Measurements from ENCODE around the gene RRP1. TPM values are rescaled to one million over a fixed set of nuclear protein-coding genes. Genes with fewer than 3 reads are reported as not detected.

Gene RRP1
- total and polyA plus RNA-seq, 10 of the 15 experiments (the other 5 are each of a cell fraction or from before 2014, with no cell fraction given): 0.34 to 70.8 (median 35.1) TPM

DNA sequence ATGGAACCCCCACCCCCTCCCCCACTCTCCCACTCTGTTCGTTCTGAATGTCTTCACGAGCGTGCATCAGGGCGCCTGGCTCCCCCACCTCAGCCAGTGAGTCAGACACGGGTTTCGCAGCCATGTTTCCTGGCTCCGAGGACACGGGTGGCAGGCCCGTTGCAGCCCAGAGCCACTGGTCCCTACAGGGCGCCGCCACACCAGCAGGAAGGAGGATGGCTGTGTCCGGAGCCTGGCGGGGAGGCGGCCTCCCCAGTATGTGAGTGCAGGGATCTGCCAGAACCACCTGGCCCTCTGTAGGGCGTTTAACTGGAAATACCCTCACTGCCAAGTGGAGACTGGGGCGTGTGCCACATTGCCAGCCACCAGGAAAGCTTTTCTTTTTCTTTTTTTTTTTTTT lies 31.8 kb upstream of the RRP1 start:
- Histone ChIP-seq H3K4me2 (ENCODE audit: control insufficient read depth, insufficient read depth) (no peak overlapping the region), H3K36me3 (ENCODE audit: control insufficient read depth in 2 of 2, insufficient read depth in 2 of 2, low read length in 1 of 2) (peaks cover 11 to 36% of the 10 kb centered on the region in 2 experiments; a peak in 3 of 4 replicates), H3K79me2 (ENCODE audit: control insufficient read depth, insufficient read depth, low read length) (no peaks in the 10 kb centered on the region), H3K27ac (ENCODE audit: control insufficient read depth, insufficient read depth) (no peak overlapping the region), H3K9me3 (replicated peaks; ENCODE audit: control insufficient read depth, insufficient read depth, low read length) (no peaks in the 10 kb centered on the region), H4K20me1 (ENCODE audit: control insufficient read depth, insufficient read depth) (no peaks in the 10 kb centered on the region), H2AFZ (ENCODE audit: control insufficient read depth, low read depth, low read length) (no peak overlapping the region), H3K9ac (ENCODE audit: control insufficient read depth, insufficient read depth, low read length) (no peak overlapping the region), H3K27me3 (replicated peaks in 1 of 2; ENCODE audit: control insufficient read depth in 2 of 2, insufficient read depth in 2 of 2, low read length in 1 of 2) (no peaks in the 10 kb centered on the region), H3K4me1 (ENCODE audit: control insufficient read depth, insufficient read depth, low read length) (no peaks in the 10 kb centered on the region), H3K4me3 (no peak overlapping the region)
- ATAC-seq (no peak), FAIRE-seq (no peak), DNase-seq (ENCODE audit: low read depth, low spot score) (no peak)
- TF ChIP-seq IKZF2 (IDR thresholded peaks at IDR 0.05): no peak
- no peak for TF ChIP-seq ZNF622 (IDR thresholded peaks at IDR 0.05)
- no peak for TF ChIP-seq CHD2 (IDR thresholded peaks at IDR 0.05; ENCODE audit: borderline replicate concordance, low read depth, low read length)
- no peak for TF ChIP-seq NRF1 (conservative IDR thresholded peaks at IDR 0.05; ENCODE audit: low read depth, low read length)
- TF ChIP-seq YBX1 (IDR thresholded peaks at IDR 0.05): no peak
- no peak for TF ChIP-seq RB1 (IDR thresholded peaks at IDR 0.05; ENCODE audit: borderline replicate concordance)
- no TSS peak for BruUV-seq (replicated peaks)
- POLR2A ChIA-PET: no interaction called here
- CTCF ChIA-PET: no interaction called here
- in situ Hi-C loops (cut with MboI) (no loop called here), intact Hi-C loops (cut with micrococcal nuclease; ENCODE audit: unreplicated experiment) (no loop called here)
- RAD21 ChIA-PET (ENCODE audit: unreplicated experiment): no interaction called here
- SMC1A ChIA-PET (ENCODE audit: uncharacterized antibody, unreplicated experiment): no interaction called here
- WGBS (ENCODE audit: insufficient coverage, insufficient replicate concordance, low lambda C conversion rate, missing lambda C conversion rate): 89% methylated on average over 16 of the region's 16 CpGs

DNA sequence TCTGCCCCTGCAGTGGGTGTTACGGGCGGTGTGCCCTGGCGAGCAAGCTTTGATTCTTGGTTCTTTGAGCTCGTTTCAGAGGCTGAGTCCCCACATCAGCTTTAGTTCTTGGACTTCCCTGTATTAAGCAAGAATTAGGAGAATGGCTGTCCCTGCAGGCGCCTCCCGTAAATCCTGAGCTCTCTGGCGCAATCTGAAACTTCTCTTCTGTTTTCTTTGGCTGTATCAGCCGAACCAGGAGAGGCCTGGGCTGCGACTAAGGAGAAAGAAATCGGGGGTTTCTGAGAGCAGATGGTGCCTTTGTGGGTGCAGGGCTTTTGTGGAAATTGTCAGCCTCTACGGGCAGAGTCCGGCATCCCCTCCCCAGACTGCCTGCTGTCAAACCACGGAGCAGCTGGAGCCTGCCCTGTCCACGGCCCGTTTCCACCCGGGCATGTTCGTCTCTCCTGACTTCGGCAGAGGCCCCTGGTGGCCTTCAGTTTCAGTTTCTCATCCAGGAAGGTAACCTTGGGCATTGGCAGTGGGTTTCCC lies 31.2 kb upstream of the RRP1 start:
- no peak for ATAC-seq

More for the DNA sequence above, 31.2 kb upstream of the RRP1 start:
- no peaks in the 10 kb centered on the region for H4K20me1 ChIP-seq (ENCODE audit: control insufficient read depth, insufficient read depth)
- no peak overlapping the region for H3K4me2 ChIP-seq (ENCODE audit: control insufficient read depth, insufficient read depth)
- in situ Hi-C loops (cut with MboI) (no loop called here), intact Hi-C loops (cut with micrococcal nuclease; ENCODE audit: unreplicated experiment) (no loop called here)
- TF ChIP-seq YY1 (IDR thresholded peaks at IDR 0.05; ENCODE audit: low read depth, low read length): no peak
- TF ChIP-seq RAD51 (IDR thresholded peaks at IDR 0.05): no peak
- no peak for TF ChIP-seq RCOR1 (conservative IDR thresholded peaks at IDR 0.05; ENCODE audit: low read depth, low read length)
- TF ChIP-seq RFX5 (IDR thresholded peaks at IDR 0.05; ENCODE audit: low read depth, low read length): no peak
- TF ChIP-seq CHD4 (IDR thresholded peaks at IDR 0.05): no peak
- no peak for TF ChIP-seq SMAD5 (IDR thresholded peaks at IDR 0.05; ENCODE audit: low read depth)
- H3K79me2 ChIP-seq (ENCODE audit: control insufficient read depth, insufficient read depth, low read length): no peaks in the 10 kb centered on the region
- ChIA-PET SMC1A (ENCODE audit: uncharacterized antibody, unreplicated experiment) (no interaction called here), POLR2A (no interaction called here), CTCF (interaction anchor here (1.4 kb wide), 1 partner anchor 16 kb away, joined by 3 read pairs; no protein-coding TSS in a partner anchor), RAD21 (ENCODE audit: unreplicated experiment) (no interaction called here)
- no peak overlapping the region for H3K27ac ChIP-seq (ENCODE audit: control insufficient read depth, insufficient read depth)
- no peak overlapping the region for H2AFZ ChIP-seq (ENCODE audit: control insufficient read depth, low read depth, low read length)
- FAIRE-seq: no peak
- peaks cover 11 to 33% of the 10 kb centered on the region in 2 experiments; a peak in 3 of 4 replicates for H3K36me3 ChIP-seq (ENCODE audit: control insufficient read depth in 2 of 2, insufficient read depth in 2 of 2, low read length in 1 of 2)
- no peak for DNase-seq (ENCODE audit: low read depth, low spot score)
- no peak overlapping the region for H3K9ac ChIP-seq (ENCODE audit: control insufficient read depth, insufficient read depth, low read length)
- 95% methylated on average over 18 of the region's 18 CpGs for WGBS (ENCODE audit: insufficient coverage, insufficient replicate concordance, low lambda C conversion rate, missing lambda C conversion rate)
- H3K9me3 ChIP-seq (replicated peaks; ENCODE audit: control insufficient read depth, insufficient read depth, low read length): no peaks in the 10 kb centered on the region
- H3K4me1 ChIP-seq (ENCODE audit: control insufficient read depth, insufficient read depth, low read length): no peaks in the 10 kb centered on the region
- H3K4me3 ChIP-seq: no peak overlapping the region
- BruUV-seq (replicated peaks): TSS peak; percentile 36
- no peaks in the 10 kb centered on the region for H3K27me3 ChIP-seq (replicated peaks in 1 of 2; ENCODE audit: control insufficient read depth in 2 of 2, insufficient read depth in 2 of 2, low read length in 1 of 2)

Data from GM12878 (cell line).